Loucy (cell line): Measurements from ENCODE around the gene PIKFYVE.
A peak's percentile ranks its signal among the peaks of the same experiment; 100 is the strongest.

Experiments
- H2AFZ ChIP-seq: fragments of 200-600 bp; sonication (generic); 2 replicates; pipeline ENCODE4 v1.6.0; 2016; ENCODE audit warnings: antibody characterized with exemption, mild to moderate bottlenecking, low read length, moderate library complexity
- H3F3A ChIP-seq: fragments of 200-600 bp; 2 replicates; pipeline ENCODE4 v1.6.0; 2016; ENCODE audit warnings: antibody characterized with exemption, low read depth, mild to moderate bottlenecking
- H3K27me3 ChIP-seq: fragments of 200-600 bp; sonication (generic); 2 replicates; pipeline ENCODE4 v1.6.1; 2014; ENCODE audit warnings: low read length, mild to moderate bottlenecking; ENCODE audit not compliant: insufficient read depth, poor library complexity, severe bottlenecking
- H3K36me3 ChIP-seq: fragments of 200-600 bp; sonication (generic); 2 replicates; pipeline ENCODE4 v1.6.1; 2016; ENCODE audit warnings: low read length; ENCODE audit not compliant: insufficient read depth
- H3K4me1 ChIP-seq: fragments of 200-600 bp; sonication (generic); 2 replicates; pipeline ENCODE4 v1.5.1; 2014; ENCODE audit warnings: low read length, mild to moderate bottlenecking; ENCODE audit not compliant: insufficient read depth, poor library complexity, severe bottlenecking
- H3K4me2 ChIP-seq: fragments of 200-600 bp; sonication (generic); 2 replicates; pipeline ENCODE4 v1.6.0; 2014; ENCODE audit warnings: antibody characterized with exemption, low read length, low read depth, mild to moderate bottlenecking; ENCODE audit not compliant: poor library complexity, severe bottlenecking
- H3K4me3 ChIP-seq: fragments of 200-600 bp; sonication (generic); 2 replicates; pipeline ENCODE4 v1.5.1; 2014; ENCODE audit warnings: low read length, mild to moderate bottlenecking, mixed read lengths; ENCODE audit not compliant: poor library complexity, severe bottlenecking
- H3K79me2 ChIP-seq: fragments of 200-600 bp; sonication (generic); 2 replicates; pipeline ENCODE4 v1.6.1; 2014; ENCODE audit warnings: low read length; ENCODE audit not compliant: insufficient read depth
- H3K9ac ChIP-seq: fragments of 200-600 bp; sonication (generic); 2 replicates; pipeline ENCODE4 v1.6.0; 2014; ENCODE audit warnings: mild to moderate bottlenecking, low read depth, low read length, moderate library complexity; ENCODE audit not compliant: poor library complexity, severe bottlenecking
- H3K9me2 ChIP-seq: fragments of 200-600 bp; sonication (generic); replicated peaks from 2 replicates; pipeline ENCODE4 v1.6.1; 2016; ENCODE audit warnings: low read depth, low read length, mixed read lengths
- H3K9me3 ChIP-seq: fragments of 200-600 bp; sonication (generic); 2 replicates; pipeline ENCODE4 v1.6.1; 2014; ENCODE audit warnings: mild to moderate bottlenecking, antibody characterized with exemption, low read length, low read depth; ENCODE audit not compliant: insufficient read depth
- H4K20me1 ChIP-seq: fragments of 200-600 bp; sonication (generic); 2 replicates; pipeline ENCODE4 v1.6.0; 2014; ENCODE audit warnings: antibody characterized with exemption, low read length, mild to moderate bottlenecking; ENCODE audit not compliant: insufficient read depth, poor library complexity, severe bottlenecking
- EZH2phosphoT487 ChIP-seq: fragments of 200-600 bp; IDR thresholded peaks from 2 replicates; pipeline ENCODE4 v1.6.1; 2018; ENCODE audit warnings: antibody characterized with exemption, mild to moderate bottlenecking, moderate library complexity, borderline replicate concordance
- TF ChIP-seq, protein P1 (sequence below): fragments of 200-600 bp; sonication (generic); conservative IDR thresholded peaks from 2 replicates; pipeline ENCODE4 v1.5.1; 2014; ENCODE audit warnings: mild to moderate bottlenecking, antibody characterized with exemption, low read length

PIKFYVE gene

DNA sequence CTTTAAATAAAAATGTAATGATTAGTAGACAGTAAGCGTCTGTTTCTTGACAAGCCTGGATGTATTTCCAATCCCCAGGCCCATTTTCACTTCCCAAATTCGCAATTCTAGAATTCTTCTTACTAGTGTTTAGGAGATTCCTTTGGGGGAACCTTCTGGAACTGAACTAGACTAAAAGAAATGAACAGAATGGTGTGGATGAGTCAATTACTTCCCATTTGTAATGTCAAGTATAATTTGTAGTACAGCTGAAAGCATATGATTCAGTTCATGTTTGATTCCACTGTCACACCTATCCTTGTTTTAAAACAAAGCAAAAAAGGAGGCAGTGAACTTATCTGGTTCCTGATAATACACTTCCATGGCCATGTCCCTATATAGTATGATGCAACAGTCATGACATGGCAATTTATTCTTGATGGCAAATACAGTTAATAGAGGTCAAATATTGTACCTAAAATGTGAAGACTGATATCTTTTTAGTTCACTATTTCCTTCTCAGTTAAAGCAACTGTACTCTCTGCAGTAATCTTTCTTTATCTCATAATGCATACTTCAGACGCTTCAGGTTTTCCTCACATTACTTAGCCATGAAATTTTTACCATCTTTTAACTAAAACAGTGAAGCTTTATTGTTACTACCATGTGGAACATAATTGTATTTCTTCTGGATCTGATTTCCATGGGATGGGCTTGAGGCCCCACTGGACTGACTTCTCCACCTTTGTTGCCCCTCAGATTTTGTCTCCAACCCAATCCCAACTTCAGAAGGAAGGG lies 13.2 kb upstream of the PIKFYVE start:
- Histone ChIP-seq H3K9me3 (no peaks in the 10 kb centered on the region), H3F3A (no peaks in the 10 kb centered on the region), H3K4me2 (peak overlapping the region; percentile 94), H3K36me3 (peaks cover 38% of the 10 kb centered on the region), H2AFZ (no peak overlapping the region), H3K9me2 (no peaks in the 10 kb centered on the region), H4K20me1 (peaks cover 53% of the 10 kb centered on the region), H3K9ac (peak overlapping the region; percentile 92), H3K4me1 (peaks cover 68% of the 10 kb centered on the region), H3K27me3 (no peaks in the 10 kb centered on the region), H3K79me2 (peaks cover 73% of the 10 kb centered on the region), H3K4me3 (peak overlapping the region; percentile 94)
- TF ChIP-seq, protein P1, sequence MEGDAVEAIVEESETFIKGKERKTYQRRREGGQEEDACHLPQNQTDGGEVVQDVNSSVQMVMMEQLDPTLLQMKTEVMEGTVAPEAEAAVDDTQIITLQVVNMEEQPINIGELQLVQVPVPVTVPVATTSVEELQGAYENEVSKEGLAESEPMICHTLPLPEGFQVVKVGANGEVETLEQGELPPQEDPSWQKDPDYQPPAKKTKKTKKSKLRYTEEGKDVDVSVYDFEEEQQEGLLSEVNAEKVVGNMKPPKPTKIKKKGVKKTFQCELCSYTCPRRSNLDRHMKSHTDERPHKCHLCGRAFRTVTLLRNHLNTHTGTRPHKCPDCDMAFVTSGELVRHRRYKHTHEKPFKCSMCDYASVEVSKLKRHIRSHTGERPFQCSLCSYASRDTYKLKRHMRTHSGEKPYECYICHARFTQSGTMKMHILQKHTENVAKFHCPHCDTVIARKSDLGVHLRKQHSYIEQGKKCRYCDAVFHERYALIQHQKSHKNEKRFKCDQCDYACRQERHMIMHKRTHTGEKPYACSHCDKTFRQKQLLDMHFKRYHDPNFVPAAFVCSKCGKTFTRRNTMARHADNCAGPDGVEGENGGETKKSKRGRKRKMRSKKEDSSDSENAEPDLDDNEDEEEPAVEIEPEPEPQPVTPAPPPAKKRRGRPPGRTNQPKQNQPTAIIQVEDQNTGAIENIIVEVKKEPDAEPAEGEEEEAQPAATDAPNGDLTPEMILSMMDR: no peak
- TF ChIP-seq EZH2phosphoT487: no peak

DNA sequence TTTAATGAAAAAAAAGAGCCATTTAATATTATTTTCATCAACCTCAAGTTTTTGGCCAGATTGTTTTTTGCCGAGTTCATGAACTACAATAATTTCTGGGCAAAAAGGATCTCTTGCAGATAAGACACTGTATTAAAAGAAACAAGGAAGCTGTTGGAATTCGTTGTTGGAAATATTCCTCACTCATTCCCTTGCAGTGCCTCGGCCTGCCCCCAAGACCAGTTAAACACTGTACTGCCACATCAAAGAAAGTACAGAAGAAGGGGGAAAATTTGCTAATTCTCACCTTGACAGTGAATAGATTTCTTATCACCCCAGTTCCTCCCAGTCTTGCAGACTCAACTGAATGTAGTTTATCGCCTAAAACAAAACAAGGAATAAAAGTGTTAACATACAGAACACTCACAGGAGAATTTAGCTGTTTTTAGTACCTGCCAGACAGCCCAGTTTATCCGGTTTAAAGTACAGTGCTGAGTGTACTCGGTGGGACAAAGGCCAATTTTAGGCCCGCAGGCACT lies 12.4 kb upstream of the PIKFYVE start:
- Histone ChIP-seq H3K4me2 (peak overlapping the region; percentile 94), H3F3A (no peaks in the 10 kb centered on the region), H3K4me3 (peak overlapping the region; percentile 94), H3K36me3 (peaks cover 30% of the 10 kb centered on the region), H3K27me3 (no peaks in the 10 kb centered on the region), H2AFZ (no peak overlapping the region), H3K79me2 (peaks cover 66% of the 10 kb centered on the region), H3K9me2 (no peaks in the 10 kb centered on the region), H4K20me1 (peaks cover 50% of the 10 kb centered on the region), H3K4me1 (peaks cover 60% of the 10 kb centered on the region), H3K9ac (peak overlapping the region; percentile 92), H3K9me3 (no peaks in the 10 kb centered on the region)
- TF ChIP-seq EZH2phosphoT487: no peak
- TF ChIP-seq, protein P1: no peak

DNA sequence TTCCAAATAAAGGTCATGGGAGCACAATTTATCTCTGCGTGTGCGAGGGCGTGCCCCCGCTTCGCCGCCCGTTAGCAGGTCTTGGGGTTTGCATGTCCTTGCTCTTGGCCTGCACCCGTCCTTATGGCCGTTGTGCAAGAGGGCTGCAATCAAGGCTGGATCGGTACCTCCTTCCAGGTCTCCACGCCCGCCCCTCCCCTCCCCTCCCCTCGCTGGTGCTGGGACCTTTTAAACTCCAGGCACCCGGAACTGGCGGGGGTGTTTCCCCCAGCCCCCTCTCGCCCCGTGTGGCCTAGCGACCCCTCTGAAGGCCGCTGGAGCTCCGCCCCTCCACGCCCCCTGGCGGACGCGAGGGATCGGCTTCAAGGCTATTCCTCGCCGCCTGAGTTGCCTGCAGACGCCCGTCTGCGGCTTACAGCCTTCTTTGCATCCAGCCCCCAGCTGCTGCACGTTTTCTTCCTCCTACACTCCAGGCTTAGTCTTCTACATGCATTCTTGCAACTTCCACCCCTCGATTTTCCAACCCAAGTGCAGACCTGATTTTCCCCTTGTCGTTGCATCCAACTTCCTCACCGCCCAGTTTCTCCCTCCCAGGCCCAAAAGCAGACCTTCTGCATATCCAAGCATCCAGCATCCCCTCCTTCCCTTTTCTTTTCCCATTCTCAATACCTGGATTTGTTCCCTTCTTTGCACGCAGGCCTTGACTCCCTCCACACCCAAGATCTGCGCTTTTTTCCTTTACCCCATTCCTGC lies 11.8 kb upstream of the PIKFYVE start:
- Histone ChIP-seq H3K9me2 (no peaks in the 10 kb centered on the region), H3K9ac (peak overlapping the region; percentile 92), H3K4me3 (peak overlapping the region; percentile 94), H3K9me3 (no peaks in the 10 kb centered on the region), H3K79me2 (peaks cover 60% of the 10 kb centered on the region), H3K4me1 (peaks cover 54% of the 10 kb centered on the region), H3K4me2 (peak overlapping the region; percentile 94), H3K27me3 (no peaks in the 10 kb centered on the region), H3F3A (no peaks in the 10 kb centered on the region), H4K20me1 (peaks cover 47% of the 10 kb centered on the region), H2AFZ (peak overlapping the region; percentile 93), H3K36me3 (peaks cover 28% of the 10 kb centered on the region)
- TF ChIP-seq, protein P1: peak; percentile 75
- TF ChIP-seq EZH2phosphoT487: no peak
